GM21737 (cell line): ENCODE results near the gene TEDC2.
"Not testable (repeated sequence)": the region's sequence is repeated elsewhere in the genome, so short reads cannot be mapped to it uniquely, and the experiment has no call there.

ENCODE experiments used
- ATAC-seq: cut with Tn5 transposase; IDR thresholded peaks from one replicate; pipeline ENCODE4 v1.9.1; 2021; ENCODE audit warnings: mild to moderate bottlenecking, moderate library complexity; ENCODE audit not compliant: unreplicated experiment

TEDC2 gene, protein sequence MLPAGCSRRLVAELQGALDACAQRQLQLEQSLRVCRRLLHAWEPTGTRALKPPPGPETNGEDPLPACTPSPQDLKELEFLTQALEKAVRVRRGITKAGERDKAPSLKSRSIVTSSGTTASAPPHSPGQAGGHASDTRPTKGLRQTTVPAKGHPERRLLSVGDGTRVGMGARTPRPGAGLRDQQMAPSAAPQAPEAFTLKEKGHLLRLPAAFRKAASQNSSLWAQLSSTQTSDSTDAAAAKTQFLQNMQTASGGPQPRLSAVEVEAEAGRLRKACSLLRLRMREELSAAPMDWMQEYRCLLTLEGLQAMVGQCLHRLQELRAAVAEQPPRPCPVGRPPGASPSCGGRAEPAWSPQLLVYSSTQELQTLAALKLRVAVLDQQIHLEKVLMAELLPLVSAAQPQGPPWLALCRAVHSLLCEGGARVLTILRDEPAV

DNA sequence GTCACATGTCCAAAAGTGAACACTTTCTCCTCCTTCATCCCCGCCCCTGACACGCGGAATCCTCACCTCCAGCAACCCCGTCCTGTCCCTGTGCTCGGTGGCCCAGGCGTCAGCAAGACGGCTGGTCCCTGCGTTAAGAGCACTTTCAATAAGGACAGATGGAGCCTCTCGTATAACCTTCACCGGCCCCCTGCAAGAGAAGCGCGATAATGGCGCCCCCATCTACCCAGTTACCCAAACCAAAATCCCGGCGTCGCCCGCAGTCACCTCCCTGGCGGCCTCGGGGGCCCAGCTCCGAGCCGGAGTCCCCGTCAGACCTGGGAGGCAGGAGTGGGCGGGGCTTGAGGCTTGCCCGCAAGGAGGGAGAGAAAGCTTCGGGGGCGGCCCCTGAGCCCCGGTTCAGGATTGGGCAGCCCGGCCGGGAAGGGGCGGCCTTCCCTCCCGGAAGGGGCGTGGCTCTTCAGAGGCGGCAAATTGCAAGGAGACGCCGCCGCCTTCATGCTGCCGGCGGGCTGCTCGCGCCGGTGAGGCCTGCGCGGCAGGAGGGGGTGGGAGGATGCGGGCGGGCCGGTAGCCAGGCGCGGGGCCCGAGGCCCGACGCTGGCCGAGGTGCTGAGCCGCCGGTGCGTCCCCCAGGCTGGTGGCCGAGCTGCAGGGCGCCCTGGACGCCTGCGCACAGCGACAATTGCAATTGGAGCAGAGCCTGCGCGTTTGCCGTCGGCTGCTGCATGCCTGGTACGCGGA lies at the start of gene TEDC2:
TEDC2 (plus strand) TSS at position 463 of the 744 bp plus-strand sequence; CDS start at position 499, 36 bp downstream.
- peak; percentile 85 for ATAC-seq

DNA sequence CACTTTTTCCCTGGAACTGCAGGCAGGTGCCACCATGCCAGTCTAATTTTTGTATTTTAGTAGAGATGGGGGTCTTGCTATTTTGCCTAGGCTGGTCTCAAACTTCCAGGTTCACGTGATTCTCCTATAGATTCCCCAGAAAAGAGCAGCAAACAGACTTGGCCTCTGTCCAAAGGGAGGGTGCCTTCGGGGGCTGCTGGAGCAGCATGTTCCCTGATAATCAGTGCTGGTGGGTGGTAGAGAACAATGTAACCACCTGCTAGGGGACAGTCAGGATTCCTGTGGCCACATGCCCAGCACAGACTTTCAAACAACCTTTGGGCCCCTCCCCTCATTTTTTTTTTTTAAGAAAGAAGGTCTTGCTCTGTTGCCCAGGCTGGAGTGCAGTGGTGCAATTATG lies 44.8 kb upstream of the TEDC2 start:
- ATAC-seq, result no peak

DNA sequence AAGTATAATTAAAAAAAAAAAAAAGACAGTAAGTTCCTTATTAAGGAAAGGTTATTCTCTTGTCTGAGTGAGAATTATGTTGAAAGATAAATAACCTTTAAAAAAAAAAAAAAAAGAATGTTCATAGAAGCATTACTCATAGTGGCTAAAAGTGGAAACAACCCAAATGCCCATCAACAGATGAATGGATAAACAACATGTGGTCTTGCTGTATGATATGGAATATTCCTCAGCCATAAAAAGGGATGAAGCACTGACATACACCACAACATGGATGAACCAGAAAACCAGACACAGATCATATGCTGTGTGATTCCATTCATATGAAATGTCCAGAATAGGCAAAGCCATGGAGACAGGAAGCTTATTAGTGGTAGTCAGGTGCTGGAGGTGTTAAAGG lies 39.9 kb upstream of the TEDC2 start:
- no peak for ATAC-seq

DNA sequence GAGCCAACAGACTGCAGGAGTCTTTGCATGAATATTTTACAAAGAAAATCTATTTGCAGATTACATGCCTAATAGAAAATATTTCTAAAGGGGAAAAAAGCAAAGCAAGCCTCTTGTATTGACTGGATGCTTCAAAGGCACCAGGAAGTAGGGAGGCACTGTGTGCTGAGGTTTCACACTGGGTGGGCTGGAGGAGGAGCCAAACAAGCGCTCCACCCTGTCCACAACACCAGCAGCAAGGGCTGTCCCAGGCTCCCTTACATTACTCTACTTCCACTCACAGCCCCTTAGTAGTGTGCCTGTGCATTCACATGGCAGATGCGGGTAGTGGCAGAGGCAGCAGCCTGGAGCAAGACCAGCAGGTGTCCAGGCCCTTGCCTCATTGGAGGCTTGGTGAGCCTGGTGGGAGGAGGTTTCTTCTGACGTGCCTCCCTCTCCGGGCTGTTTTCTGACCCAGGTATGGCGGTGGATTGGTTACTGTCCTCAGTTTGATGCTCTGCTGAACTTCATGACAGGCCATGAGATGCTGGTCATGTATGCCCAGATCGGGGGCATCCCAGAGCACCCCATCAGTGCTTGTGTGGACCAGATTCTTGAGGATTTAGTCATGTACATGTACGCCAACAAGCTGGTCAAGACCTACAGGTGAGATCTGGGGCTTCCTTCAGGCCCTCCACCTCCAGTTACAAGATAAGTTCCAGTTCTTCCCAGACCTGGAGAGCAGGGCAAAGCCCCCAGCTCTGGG lies 37.6 kb upstream of the TEDC2 start:
- ATAC-seq, result no peak

DNA sequence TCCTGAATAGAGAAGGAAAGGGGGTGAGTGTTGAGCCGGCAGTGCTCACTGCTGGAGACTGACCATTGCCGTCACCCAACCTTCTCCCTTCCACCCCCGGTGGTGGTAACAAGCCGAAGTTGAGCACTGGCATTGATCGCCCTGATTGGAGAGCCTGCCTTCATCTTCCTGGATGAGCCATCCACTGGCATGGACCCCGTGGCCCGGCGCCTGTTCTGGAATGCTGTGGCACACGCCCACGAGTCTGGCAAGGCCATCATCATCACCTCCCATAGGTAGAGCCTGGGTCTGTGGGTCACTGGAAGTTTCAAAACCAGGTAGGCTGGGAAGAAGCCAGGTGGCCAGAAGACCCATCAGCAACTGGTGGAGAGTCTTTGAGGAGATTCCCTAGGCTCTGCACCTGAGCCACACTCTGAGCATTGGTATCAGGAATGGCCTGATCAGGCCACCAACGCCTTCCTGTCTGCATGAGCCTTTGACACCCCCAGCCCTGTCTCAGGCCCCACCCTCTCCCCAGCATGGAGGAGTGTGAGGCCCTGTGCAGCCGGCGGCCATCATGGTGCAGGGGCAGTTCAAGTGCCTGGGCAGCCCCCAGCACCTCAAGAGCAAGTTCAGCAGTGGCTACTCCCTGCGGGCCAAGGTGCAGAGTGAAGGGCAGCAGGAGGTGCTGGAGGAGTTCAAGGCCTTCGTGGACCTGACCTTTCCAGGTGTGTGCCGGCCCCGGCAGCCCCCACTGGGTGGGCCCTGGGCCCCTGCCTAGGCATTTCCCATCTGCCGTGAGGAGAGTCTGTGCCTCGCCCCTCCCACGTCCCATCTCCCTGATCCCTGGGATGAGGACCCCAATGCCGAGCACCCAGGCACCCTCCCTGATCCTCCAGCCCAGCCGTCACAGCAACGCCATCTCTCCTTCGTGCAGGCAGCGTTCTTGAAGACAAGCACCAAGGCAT lies 35.6 kb upstream of the TEDC2 start:
- no peak for ATAC-seq

DNA sequence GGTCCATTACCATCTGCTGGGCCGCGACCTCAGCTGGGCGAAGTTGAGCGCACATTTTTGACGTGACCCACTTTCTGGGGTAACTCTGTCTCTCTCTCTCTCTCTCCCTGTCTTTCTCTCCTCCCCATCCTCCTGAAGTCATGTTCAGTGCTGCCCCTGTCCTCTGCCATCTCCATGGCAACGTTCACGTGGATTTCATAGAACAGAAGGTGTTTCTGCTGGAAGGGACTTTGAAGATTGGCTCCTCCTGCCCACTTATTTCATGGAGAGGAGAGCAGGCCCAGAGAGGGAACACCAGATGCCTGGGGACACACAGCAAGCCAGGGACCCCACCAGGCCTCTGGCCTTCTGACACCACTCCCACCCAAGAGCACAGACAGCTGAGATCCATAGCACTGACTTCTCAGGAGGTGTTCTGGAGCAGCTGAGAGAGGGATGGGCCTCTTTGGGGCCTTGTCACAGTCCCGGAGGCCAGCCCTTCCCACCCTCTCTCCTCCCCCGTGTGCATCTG lies 34.8 kb upstream of the TEDC2 start:
- no peak for ATAC-seq

DNA sequence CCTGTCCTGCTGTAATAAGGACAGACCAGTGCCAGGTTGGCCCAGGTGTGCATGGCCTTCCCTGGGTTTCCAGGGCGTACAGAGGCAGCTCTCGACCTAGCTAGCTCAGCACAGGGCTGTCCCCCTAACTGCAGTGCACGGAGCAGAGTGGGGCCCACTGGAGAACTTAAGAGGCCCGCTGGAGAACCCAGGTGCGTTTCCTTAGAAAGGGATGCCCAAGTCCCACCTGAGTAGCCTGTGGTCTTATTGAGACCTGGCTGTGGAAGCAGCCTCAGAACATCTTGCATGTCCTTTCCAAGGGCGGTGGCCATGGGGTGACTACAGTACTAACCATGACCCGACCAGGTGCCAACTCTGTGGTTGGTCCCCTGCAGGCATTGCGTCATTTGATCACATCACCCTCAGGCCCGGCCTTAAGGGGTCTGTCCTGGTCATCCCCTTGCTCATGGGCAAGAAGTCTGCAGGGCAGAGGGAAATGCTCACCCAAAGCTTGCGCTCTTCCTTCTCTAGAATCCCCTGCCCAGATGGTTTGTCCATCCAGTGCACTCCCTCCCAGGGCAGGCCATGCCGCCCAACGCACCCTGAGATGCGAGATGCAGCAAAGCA lies 34.0 kb upstream of the TEDC2 start:
- ATAC-seq, result no peak

DNA sequence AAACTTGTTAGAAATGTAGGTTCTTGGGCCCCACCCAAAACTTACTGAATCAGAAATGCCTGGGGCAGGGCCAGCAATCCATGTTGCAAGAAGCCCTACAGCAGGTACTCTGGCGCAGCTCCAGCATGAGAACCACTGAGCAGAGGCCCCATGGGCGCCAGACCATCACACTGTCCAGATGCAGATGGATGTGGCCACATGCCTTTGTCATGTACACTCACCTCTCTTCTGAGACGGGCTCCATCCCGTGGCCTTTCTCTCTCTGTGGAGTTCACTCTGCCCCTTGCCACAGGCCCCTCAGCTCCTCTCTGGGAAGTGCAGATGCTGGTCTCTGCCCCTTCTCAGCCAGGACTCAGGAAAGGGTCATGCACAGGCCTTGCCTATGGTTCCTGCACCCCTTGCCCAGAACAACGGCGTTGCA lies 33.0 kb upstream of the TEDC2 start:
- no peak for ATAC-seq

DNA sequence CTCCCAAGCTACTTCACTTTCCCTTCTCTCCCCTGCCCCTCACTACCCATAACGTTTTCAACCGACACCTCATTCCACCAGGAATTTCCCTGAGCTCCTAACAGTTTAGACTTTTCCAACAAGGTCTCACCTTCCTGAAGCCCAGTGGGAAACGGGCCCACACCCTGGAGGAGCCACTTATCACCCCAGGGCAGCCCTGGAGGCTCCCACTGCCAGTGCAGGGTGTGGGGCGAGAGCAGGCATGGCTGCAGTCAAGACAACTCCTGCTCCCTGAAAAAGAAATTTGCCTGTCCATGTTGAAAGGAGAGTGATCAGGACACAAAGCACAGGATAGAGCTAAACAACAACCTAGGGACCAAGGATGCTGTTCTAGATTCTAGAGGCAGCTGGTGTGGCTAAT lies 32.4 kb upstream of the TEDC2 start:
- no peak for ATAC-seq

DNA sequence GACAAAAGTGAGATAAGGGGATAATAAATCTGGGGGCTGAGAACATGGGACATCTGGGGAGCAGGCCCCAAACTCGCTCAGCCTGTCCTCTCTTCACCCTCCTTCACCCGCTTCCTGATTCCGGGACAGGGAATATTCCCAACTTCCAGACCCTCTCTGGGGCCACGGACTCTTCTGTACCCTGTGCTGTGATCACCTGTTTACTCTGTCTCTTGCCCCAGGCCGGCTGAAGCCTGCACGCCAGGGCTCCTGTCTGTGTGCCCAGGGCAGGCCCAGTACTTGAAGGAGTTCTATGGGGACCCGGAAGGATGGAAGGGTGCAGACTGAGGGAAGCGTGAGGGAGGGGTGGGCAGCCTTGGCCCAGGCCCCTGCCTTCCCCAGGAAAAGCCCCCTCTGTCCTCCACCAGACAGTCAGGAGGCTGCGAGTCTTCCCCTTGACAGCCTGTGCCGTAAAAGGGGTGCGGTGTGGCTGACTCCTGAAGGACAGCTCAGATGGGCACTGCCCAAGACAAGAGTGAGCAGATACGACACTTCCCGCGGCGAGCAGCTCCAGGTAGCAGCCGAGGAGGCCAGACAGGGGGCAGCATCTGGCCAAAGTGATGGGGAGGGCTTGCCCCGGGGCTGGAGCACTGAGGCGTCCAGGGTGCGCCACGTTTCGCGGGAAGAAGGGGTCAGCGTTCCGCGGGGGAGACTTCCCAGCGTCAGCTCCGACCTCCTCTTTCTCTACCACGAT lies 31.7 kb upstream of the TEDC2 start:
- peak; percentile 16 for ATAC-seq

DNA sequence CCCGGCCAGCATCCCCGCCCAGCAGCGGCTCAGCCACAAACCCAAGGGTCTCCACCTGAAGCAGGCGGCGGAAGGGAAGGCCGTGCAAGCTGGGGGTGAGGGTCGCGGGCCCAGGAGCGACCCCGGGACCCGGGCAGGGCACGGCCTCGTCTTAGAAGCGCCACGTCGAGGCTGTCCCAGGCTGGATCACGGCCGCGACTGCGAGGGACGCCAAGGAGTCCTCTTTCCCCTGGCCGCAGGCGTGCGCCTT lies 31.2 kb upstream of the TEDC2 start:
- peak; percentile 18 for ATAC-seq

DNA sequence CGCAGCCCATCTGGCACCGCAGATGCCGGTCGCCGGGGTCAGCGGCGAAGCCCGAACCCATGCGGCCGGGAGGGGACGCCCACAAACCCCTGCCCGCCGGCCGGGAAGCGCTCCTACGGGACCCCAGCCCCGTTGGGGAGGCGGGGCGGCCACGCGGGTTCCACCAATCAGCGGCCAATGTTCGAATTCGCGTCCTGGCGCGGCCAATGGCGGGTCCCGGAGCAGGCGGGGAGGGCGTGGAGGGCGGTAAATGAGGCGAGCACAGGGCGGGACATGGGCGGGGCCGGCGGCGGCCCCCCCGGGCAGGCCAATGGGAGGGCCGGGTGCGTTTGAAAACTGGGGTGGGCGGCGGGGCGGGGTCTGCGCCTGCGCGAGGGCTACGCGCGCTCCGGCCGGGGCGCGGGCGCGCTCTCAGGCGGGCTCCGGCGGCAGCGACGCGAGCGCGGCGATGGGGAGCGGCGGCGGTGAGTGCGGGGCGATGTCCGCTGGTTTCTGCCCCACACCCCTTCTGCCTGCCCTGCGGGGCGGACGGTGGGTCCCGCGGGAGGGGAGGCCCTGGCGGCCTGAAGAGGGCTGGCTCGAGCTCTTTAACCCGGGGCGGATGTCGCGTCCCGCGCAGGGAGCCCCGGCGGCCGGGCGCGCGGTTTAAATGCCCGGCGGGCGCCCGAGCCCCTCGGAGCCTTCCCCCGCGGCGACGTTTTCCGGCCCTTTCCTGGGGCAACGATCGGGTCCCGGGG lies 30.7 kb upstream of the TEDC2 start, which contains the start of gene CCNF:
CCNF (plus strand) TSS at position 414 of the 737 bp plus-strand sequence; CDS start at position 449, 35 bp downstream.
- ATAC-seq, result peak; percentile 79

DNA sequence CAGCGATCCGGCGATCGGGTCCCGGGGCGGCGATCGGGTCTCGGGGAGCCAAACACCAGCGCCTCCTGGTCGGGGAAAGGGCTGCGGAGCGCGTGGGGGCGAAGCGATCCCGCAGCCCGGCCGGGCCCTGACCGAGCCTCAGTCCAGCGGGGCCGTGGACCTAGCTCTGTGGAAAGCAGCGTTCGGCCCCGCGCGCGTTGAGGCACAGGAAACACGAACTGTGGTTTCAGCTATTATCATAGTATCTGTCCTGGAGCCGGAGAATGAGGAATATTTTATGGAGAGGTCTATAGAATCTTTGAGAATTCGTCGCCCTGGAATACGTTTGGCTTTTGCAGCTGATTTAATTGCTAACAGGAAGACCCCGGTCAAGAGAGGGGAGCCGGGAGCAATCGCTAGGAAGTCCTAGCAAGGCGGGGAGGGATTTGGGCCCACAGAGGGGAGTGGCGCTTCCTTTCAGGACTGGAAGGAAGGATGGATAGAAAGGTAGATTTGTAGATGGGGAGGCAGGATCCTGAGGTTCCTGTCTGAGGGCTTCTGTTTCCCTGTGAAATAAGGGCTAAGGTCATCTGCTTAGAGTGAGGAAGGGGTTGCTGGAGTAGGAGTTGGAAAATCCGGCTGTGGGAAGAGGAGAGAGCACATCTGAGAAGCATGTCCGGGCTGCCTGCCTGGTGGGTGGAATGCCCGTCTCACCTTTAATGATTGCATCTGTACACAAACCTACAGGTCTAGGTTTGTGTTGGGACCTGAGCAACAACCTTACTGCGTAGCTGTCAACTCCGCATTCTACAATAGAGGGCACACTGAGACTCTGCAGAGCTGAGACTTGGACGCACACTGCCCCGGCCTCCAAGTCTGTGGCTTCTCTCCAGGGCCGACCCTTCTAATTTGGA lies 29.9 kb upstream of the TEDC2 start:
- peak; percentile 4 for ATAC-seq

DNA sequence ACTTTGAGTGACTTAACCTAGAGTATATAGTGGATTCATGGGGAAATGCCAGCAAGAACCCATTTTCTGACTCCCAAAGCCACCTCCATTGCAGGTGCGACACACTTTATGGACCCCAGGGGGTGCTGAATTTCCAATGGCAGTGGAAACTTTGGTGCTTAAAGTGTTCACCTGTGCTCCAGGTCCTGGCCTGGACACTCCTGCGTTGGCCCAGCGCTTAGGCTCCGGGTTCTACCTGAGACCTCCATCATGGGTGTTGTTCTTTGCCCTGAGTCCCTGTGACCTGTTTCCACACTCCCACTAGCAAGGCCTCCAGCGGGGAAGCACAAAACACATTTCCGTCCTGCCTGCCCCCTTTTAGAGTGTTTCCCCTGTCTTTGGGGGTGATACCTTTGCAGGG lies 27.6 kb upstream of the TEDC2 start:
- no peak for ATAC-seq

DNA sequence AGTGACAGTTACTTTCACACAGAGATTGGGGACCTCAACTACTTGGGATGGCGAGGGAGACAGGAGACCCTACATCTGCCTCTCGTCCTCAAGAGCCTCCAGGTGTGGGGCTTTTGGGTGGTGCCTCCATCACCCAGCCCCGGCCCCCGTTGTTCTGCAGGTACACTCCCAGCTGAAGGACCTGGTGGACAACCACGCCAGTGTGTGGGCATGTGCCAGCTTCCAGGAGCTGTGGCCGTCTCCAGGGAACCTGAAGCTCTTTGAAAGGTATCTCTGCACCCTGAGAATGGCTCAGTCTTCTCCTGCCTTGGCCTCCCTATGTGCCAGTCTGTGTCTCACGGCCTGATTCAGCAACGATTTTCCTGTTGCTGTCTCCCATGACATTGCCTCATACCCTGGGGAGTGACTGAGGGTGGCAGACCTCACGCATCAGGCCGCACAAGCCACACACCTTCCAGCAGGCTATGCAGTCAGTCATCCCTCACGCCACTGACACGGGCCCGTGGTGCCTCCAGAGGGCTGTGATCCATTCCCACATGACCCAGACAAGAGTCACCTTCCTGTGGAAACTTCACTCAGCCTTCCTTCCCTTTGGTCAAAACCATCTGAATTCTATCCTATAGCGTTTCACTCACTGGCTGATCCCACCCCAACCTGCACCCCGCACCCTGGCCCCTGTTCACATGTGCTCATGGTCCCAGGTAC lies 27.0 kb upstream of the TEDC2 start:
- no peak for ATAC-seq

DNA sequence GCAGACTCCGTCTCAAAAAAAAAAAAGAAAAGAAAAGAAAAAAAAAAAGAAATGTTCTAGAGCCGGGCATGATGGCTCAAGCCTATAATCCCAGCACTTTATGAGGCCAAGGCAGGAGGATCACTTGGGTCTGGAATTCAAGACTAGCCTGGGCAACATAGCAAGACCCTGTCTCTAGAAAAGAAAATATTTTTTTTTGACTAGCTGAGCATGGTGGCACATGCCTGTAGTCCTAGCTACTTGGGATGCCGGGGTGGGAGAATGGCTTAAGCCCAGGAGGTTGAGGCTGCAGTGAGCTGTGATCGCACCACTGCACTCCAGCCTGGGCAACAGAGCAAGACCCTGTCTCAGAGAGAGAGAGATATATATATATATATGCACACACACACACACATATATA lies 24.7 kb upstream of the TEDC2 start:
- ATAC-seq, result not testable (repeated sequence)

DNA sequence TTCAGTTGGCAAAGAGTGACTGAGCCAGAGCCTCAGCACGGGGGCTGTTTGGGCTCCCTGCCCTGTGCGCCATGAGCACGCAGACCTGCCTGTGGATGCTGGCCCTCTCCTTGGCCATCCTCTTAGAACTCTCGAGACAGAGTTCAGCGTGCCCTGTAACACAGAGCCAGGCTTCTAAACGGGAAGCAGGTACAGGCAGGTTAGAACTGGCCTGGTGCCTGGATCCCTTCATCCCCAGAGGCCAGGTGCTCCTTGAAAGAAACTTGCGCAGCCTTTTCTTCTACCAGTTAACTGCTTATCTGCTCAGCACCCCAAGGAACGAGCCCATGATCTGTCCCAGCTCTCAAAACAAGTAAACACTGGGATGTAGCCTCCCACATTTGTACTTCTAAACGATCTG lies 23.8 kb upstream of the TEDC2 start:
- ATAC-seq, result no peak
